GM21360 (cell line): Measurements from ENCODE around the gene GLI2.

Source experiments
- ATAC-seq: cut with Tn5 transposase; IDR thresholded peaks from one replicate; pipeline ENCODE4 v1.9.1; 2021; ENCODE audit warnings: mild to moderate bottlenecking, moderate library complexity; ENCODE audit not compliant: unreplicated experiment

Gene GLI2

DNA sequence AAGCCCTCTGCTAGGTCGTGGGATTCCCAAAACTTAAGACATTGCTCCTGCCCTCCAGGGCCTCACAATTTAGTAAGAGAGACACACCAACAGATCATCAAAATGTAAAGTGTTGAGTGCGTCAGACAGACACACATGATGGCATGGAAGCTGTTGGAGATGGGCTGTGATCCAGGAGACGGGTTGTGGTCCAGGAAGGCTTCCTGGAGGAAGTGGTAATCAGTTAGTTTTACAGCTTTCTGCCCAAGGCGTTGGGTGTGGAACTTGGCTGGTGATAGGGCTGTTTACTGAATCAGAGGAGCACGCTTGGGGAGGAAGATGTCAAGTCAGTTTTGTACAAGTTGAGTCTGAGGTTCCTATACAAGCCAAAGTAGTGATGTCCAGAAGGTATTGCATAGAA, 24.0 kb upstream of the GLI2 start:
- ATAC-seq: no peak

DNA sequence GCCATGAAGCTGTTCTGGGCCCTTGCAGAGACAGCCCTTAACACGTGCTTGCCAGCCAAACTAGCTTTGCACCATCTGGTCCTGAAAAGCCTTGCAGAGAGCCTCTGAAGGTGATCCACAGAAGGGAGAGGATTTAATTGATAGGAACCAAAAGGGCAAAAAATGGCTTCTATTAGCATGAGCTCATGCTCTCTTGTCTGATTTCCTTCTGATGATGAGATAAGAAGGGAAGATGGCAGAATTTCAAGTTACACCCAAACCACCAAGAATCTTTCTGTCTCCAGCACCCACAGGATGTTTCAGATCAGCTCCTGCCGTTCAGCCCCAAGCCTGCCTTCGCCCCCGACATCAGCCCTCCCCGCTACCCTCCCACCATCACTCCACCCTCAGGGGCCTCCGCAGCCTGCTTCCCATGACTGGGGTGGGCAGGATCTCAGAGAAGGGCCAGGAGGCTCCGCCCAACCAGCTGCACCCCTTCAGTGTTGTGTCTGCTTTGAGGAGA, 23.4 kb upstream of the GLI2 start:
- ATAC-seq: no peak

- ATAC-seq: no peak
Measured at GRCh38 chr2:120715353-120715752, 20.3 kb upstream of the GLI2 start.

- ATAC-seq: no peak
Measured at GRCh38 chr2:120715941-120716340, 19.7 kb upstream of the GLI2 start.

DNA sequence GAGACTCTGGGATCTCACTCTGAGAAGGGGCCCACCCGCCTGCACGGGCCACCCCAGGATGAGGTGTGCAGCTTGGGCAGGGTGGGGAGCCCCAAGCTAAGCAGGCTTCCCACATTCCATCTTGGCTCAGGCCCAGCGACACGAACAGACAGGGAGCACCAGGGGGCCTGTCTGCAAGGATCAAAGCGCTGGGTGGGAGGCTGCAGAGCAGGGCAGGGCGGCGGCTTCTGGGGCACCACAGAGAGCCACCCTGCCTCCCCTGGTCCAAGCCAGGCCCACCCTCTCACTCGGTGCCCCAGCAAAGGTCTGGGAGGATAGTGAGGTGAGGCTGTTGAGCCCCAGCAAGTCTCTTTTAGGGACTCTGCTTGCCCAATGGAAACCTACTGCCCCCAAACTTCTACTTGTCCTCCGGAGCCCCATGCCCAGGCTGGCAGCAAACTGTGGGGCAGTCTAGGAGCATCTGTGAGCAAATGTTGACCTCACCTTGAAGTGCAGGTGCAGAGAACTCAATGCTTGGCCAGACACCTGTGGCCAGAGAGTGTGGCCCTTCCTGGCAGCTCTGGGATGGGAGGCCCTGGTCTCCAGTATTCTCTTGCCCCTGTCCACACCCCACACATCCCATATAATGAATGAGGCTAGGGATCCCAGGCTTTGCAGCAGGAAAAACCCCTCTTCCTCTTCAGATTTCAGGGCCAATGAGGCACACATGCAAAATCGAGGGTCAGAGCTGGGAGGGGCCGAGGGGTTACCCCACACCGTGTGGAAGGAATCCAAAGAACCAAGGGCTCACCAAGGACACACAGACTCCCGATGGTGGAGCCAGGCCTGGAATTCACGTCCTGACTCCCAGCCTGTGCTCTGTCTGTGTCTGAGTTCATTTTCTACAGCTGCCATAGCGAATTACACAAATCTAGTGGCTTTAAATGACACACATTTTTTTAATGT, 18.8 kb upstream of the GLI2 start:
- ATAC-seq: no peak

DNA sequence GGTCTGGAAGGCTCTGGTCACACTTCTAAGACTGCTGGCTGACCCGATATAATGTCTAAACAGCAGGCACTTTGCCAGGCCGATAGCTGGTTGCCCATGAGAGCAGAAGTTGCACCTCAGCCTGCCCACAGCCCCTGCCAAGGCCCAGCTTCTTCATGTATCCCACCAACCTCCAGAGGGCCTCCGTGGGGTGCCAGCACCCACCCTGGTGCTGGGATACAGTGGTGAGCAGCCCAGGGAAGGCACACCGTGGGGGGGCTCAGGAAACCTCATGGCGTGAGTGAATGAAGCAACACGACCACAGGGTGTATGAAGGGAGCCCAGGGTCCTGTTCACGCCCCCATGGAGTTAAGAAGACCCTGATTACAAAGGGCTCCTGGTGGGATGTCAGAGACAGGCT, 16.2 kb upstream of the GLI2 start:
- ATAC-seq: no peak

DNA sequence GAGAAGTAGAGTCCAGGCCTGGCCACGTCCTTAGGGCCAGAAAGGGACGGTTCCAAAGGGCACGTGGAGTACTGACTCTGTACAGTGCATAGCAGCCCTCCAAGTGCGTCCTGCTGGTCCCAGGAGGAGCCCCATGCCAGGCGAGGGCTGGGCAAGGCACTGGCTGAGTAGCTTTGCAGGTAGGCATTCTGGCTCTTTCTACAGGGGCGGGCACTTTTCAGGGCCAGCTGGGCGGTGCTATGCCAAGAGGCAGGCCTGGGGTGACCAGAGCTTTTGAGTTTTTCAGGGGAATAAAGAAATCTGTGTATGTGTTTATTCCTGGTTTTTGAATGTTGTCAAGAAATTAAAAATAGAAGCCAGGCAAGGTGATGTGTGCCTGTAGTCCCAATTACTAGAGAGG, 15.4 kb upstream of the GLI2 start:
- no peak for ATAC-seq

- ATAC-seq: no peak
Measured at GRCh38 chr2:120720746-120721375, 14.8 kb upstream of the GLI2 start.

DNA sequence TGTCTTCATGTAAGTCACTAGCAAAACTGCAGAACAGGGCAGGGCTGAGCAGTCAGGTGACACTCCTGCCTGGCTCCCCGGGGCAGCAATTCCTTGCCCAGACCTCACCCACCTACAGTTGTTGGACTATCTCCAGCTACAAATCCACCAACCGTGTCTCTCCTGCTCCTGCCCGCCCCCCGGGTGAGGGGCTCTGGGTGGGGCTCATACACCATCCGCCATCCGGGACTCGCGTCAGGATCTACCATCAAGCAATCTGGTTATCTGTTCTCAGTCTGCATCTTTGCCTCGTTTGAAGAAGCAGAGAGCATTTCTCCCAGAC, 13.5 kb upstream of the GLI2 start:
- ATAC-seq: no peak

GRCh38 chr2:120722568-120723421, 12.9 kb upstream of the GLI2 start:
- no peak for ATAC-seq

DNA sequence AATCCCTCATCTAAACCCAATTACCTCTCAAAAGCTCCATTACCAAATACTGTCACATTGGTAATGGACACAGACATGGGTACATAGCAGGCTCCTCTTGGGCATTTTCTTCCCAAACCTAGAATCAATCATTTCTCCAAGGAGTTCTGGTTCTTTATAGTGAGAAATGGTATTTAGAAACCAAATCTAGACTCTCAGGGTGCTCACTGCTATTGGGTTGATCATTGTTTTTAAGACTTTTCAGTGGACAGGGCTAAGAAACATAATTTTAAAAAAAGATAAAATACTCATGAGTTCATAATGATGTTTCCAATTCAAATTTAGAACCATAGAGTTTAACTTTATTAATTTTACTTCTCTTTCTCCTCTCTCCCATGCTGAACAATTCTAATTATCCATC, 9.4 kb upstream of the GLI2 start:
- ATAC-seq: no peak

DNA sequence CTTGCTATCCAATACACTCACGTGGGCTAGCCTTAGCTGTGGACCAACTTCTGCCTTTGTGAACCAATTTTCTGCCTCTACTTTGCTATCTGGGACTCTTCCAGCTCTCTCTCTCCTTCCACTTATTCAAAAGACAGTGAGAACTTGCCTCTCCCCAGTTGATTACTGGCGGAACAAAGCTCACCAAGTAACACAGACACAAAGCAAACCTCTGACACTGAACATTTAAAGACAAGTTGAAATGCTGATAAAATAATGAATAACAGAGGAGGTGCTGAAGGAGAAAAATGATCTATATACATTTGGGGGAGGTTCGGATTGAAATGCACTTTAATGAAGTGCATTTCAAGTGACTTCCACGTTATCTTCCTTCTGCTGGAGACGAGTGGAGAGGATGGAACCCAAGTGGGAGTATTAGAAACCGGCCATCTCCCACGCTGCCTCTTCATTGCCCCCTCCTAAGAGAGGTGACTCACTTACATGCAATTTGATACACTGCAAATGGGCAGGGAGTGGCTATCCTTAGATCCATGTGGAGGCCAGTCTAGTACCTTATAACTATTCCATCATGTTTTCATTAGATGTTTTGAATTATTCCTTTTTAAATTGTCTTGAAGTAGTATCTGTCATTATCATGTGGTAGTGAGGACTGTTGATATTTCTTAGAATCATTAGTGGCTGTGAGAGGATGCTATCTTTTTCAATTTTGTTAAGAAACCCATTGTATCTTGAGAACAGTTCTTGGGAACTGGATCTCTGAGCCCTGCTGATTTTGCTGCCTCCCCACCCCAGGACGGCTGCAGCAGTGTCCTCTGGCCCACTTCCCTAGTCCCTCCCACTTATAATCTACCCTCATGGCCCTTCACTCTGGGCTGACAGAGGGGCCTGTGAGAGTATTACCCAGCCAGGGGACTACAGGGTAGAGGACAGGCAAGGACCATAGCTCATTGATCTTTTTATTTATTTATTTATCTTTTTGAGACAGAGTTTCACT, 6.0 kb upstream of the GLI2 start:
- ATAC-seq: no peak

DNA sequence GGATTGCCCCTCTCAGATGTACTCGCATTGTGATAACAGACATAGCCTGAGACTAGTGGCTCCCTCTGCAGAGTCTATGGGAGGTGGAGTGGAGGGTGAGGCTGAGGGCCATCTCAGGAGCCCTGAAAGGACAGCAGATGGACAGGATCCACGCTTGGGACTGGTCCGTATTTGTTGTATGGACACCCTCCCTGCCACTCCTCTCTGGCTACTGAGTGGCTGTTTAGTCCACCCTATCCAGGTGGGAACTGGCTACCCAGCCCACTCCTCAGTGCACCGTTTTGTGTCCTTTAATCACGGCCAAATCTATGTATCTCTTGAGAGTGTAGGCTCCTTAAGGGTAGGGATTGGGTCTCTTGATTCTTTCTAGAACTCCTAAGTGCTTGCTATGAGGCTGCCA, 4.5 kb upstream of the GLI2 start:
- ATAC-seq: no peak

DNA sequence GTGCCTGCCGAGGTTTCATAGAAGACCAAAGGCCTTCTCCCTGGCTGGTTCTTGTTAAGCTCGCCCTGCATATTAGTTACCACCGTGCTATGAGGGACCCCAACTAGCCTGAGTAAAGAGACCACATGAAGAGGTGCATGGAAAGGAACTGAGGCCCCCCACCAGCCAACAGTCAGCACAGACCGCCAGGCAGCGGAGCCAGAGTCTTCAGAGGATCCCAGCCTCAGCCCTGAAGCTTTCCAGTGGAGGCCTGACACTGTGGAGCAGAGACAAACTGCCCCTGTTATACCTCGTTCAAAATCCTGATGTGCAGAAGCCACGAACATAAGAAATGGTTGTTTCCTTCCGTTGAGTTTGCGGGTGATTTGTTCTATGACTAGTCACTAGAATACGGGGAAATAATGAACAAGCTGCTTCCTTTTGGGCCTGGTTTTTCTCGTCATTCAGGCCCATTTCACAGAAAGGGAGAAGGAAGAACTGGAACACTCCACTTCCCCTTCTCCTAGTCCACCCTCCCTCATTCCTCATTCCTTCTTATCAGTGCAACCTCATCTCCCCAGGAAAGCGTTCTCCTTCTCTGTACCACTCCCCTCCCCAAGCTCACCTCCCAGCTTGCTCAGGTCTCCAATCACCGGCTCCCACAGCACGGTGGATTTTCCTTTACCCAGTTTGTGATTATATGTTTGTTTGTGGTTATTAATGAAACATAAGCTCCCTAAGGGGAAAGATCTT, 3.0 kb upstream of the GLI2 start:
- no peak for ATAC-seq

- no peak for ATAC-seq
Measured at GRCh38 chr2:120733238-120733932, 2.3 kb upstream of the GLI2 start.

- no peak for ATAC-seq
Measured at GRCh38 chr2:120734930-120735651, 577 bp upstream of the GLI2 start.

GRCh38 chr2:120736202-120736623, 545 bp downstream of the GLI2 start:
- ATAC-seq: no peak

DNA sequence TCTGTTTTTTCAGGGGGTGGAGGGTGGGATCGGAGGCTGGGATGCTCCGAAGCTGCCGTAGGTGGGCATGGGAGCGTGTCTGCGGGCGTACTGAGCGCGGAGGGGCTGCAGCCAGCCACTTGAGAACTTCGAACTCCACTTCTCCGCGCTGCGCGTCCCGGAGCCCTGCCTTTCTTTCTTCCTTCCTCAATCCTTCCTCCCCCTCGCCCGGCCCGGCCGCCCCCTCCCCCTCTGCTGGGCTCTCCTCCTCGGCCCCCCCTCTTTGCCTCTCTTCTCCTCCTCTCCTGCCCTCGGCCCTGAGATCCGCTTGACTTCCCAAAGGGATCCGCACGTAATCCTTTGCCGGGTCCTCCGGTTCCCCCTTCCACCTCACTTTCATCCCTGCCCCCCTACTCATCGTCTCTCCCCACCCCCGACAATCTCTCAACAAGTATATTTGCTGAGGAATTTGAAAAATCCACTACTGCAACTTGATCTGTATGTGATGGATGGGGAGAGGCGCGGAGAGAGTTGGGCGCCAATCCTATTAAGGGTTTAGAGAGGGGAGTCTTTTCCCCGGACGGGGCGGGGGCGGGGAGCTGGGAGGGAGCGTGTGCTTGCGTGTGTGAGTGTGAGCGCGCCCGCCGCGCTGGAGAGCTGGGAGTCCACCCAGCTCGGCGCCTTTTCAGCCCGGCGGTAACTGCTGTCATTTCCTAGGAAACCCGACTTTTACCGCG, 1.1 kb downstream of the GLI2 start:
- ATAC-seq: no peak
